H1 (cell line): ENCODE results near the gene SBF2. TPM values are rescaled to one million over a fixed set of nuclear protein-coding genes. Genes with fewer than 3 reads are reported as not detected.

Experiments
- CTCF ChIA-PET: fragments of 300-600 bp; sonication (Branson Sonifier 250); formaldehyde crosslinking; loops from one replicate; lab custom pipeline; 2021; ENCODE audit not compliant: partially characterized antibody; lab: Charles Lee
- POLR2A ChIA-PET: fragments of 300-600 bp; sonication (Branson Sonifier 250); formaldehyde crosslinking; loops from one replicate; lab custom pipeline; 2021; ENCODE audit warnings: inconsistent platforms; ENCODE audit not compliant: partially characterized antibody; lab: Charles Lee
- DNase-seq, 2 experiments: peaks; one replicate each; pipeline versions ENCODE4 v3.0.0 to v3.0.0-alpha.2; 2010 to 2022; ENCODE audit warnings: low spot score in 2 of 2, low read depth in 1 of 2, mixed read lengths in 1 of 2
- FAIRE-seq: peaks from 2 replicates; lab custom pipeline; 2011; peaks lifted over from hg19 to GRCh38; lab: Jason Lieb, UNC
- H2AFZ ChIP-seq: 2 replicates; pipeline ENCODE4 v1.8.1; 2012; ENCODE audit warnings: low read length, inconsistent platforms
- H2AK5ac ChIP-seq: 2 replicates; pipeline ENCODE4 v1.6.1; 2013; ENCODE audit warnings: low read depth, low read length
- H2BK120ac ChIP-seq: replicated peaks from 2 replicates; pipeline ENCODE3; 2013; ENCODE audit warnings: low read depth, low read length, inconsistent platforms
- H2BK12ac ChIP-seq: 2 replicates; pipeline ENCODE4 v1.6.1; 2013; ENCODE audit warnings: low read depth, low read length
- H2BK15ac ChIP-seq: 2 replicates; pipeline ENCODE4 v1.6.1; 2013; ENCODE audit warnings: low read length
- H2BK20ac ChIP-seq: 2 replicates; pipeline ENCODE4 v1.6.1; 2013; ENCODE audit warnings: low read length
- H2BK5ac ChIP-seq: 2 replicates; pipeline ENCODE4 v1.6.1; 2013; ENCODE audit warnings: low read depth, low read length
- H3K14ac ChIP-seq: 2 replicates; pipeline ENCODE4 v1.6.1; 2013; ENCODE audit warnings: inconsistent platforms; ENCODE audit not compliant: insufficient read length
- H3K18ac ChIP-seq: 2 replicates; pipeline ENCODE4 v1.6.1; 2013; ENCODE audit warnings: low read length; ENCODE audit errors: extremely low read depth
- H3K23ac ChIP-seq: 2 replicates; pipeline ENCODE4 v1.6.1; 2013; ENCODE audit warnings: inconsistent platforms; ENCODE audit not compliant: insufficient read length
- H3K23me2 ChIP-seq: 2 replicates; pipeline ENCODE4 v1.6.1; 2013; ENCODE audit warnings: low read depth, low read length
- H3K27ac ChIP-seq: 2 replicates; pipeline ENCODE4 v1.6.1; 2011; ENCODE audit warnings: low read depth, low read length, inconsistent platforms
- H3K27me3 ChIP-seq, 4 experiments: replicated peaks in 1 of 4; 1 replicate in 1 of 4; 2 replicates in 3 of 4; pipeline versions ENCODE4 v1.6.1 to v1.8.1; 2011 to 2013; ENCODE audit warnings: low read length in 3 of 4, mild to moderate bottlenecking in 3 of 4, inconsistent platforms in 2 of 4, mixed read lengths in 2 of 4, moderate library complexity in 1 of 4; ENCODE audit not compliant: control insufficient read depth in 3 of 4, insufficient read depth in 3 of 4; ENCODE audit errors: extremely low read depth in 1 of 4
- H3K36me3 ChIP-seq, 4 experiments: 2 replicates each; pipeline versions ENCODE4 v1.6.1 to v1.8.1; 2011 to 2013; ENCODE audit warnings: mild to moderate bottlenecking in 4 of 4, low read length in 3 of 4, moderate library complexity in 2 of 4, control low read depth in 1 of 4, inconsistent platforms in 1 of 4; ENCODE audit not compliant: insufficient read depth in 4 of 4, control insufficient read depth in 2 of 4
- H3K4ac ChIP-seq: replicated peaks from 2 replicates; pipeline ENCODE3; 2013; ENCODE audit warnings: low read length, low read depth, mixed read lengths, inconsistent platforms; ENCODE audit not compliant: insufficient read length
- H3K4me1 ChIP-seq, 4 experiments: replicated peaks in 1 of 4; 1 replicate in 1 of 4; 2 replicates in 3 of 4; pipeline versions ENCODE4 v1.6.1 to v1.8.1; 2011 to 2013; ENCODE audit warnings: low read length in 3 of 4, inconsistent platforms in 2 of 4, mixed read lengths in 1 of 4; ENCODE audit not compliant: insufficient read depth in 4 of 4, control insufficient read depth in 3 of 4
- H3K4me2 ChIP-seq, 2 experiments: 2 replicates each; pipeline versions ENCODE4 v1.6.1 to v1.8.1; 2011 to 2013; ENCODE audit warnings: low read depth in 2 of 2, low read length in 2 of 2, control low read depth in 1 of 2, inconsistent platforms in 1 of 2, mild to moderate bottlenecking in 1 of 2; ENCODE audit not compliant: insufficient read depth in 1 of 2
- H3K4me3 ChIP-seq, 4 experiments: fragments of 200-600, 300-600 bp in 1 of 4; sonication (generic), shearing (Covaris generic), sonication (Bioruptor Twin) in 1 of 4; 2 replicates each; pipeline versions ENCODE4 v1.5.1 to v1.8.1; 2011 to 2016; ENCODE audit warnings: low read length in 4 of 4, low read depth in 3 of 4, control low read depth in 2 of 4, inconsistent platforms in 2 of 4, mild to moderate bottlenecking in 2 of 4, mixed read lengths in 1 of 4, moderate library complexity in 1 of 4; ENCODE audit not compliant: insufficient read depth in 2 of 4; ENCODE audit errors: extremely low read depth in 1 of 4
- H3K56ac ChIP-seq: replicated peaks from 2 replicates; pipeline ENCODE3; 2013; ENCODE audit warnings: low read depth, mild to moderate bottlenecking, mixed read lengths, low read length, inconsistent platforms; ENCODE audit not compliant: insufficient read length
- H3K79me1 ChIP-seq: 2 replicates; pipeline ENCODE4 v1.6.1; 2013; ENCODE audit warnings: low read depth, low read length, control low read depth
- H3K79me2 ChIP-seq, 2 experiments: 2 replicates each; pipeline versions ENCODE4 v1.6.1 to v1.8.1; 2012 to 2013; ENCODE audit warnings: low read length in 2 of 2, mild to moderate bottlenecking in 2 of 2, inconsistent platforms in 1 of 2; ENCODE audit not compliant: insufficient read depth in 2 of 2, control insufficient read depth in 1 of 2
- H3K9ac ChIP-seq, 4 experiments: replicated peaks in 1 of 4; 1 replicate in 1 of 4; 2 replicates in 3 of 4; pipeline versions ENCODE4 v1.6.1 to v1.8.1; 2011 to 2013; ENCODE audit warnings: low read depth in 3 of 4, low read length in 3 of 4, control low read depth in 2 of 4, mild to moderate bottlenecking in 2 of 4, moderate library complexity in 2 of 4, inconsistent platforms in 1 of 4; ENCODE audit errors: extremely low read depth in 1 of 4
- H3K9me3 ChIP-seq, 2 experiments: 2 replicates each; pipeline versions ENCODE4 v1.6.1 to v1.8.1; 2012 to 2013; ENCODE audit warnings: mild to moderate bottlenecking in 2 of 2, moderate library complexity in 2 of 2, control low read depth in 1 of 2, inconsistent platforms in 1 of 2, low read depth in 1 of 2, low read length in 1 of 2, mixed read lengths in 1 of 2; ENCODE audit not compliant: insufficient read depth in 2 of 2
- H4K20me1 ChIP-seq, 2 experiments: replicated peaks in 1 of 2; 2 replicates each; pipeline versions ENCODE3 to v1.8.1; 2011 to 2013; ENCODE audit warnings: inconsistent platforms in 2 of 2, low read length in 2 of 2, mild to moderate bottlenecking in 1 of 2; ENCODE audit not compliant: insufficient read depth in 2 of 2, control insufficient read depth in 1 of 2
- H4K5ac ChIP-seq: 2 replicates; pipeline ENCODE4 v1.6.1; 2013; ENCODE audit warnings: low read length, low read depth, mixed read lengths, inconsistent platforms; ENCODE audit not compliant: insufficient read length
- H4K8ac ChIP-seq: 2 replicates; pipeline ENCODE4 v1.8.0; 2013; ENCODE audit warnings: mild to moderate bottlenecking, moderate library complexity, low read length, inconsistent platforms; ENCODE audit not compliant: insufficient read depth; ENCODE audit errors: extremely low read depth
- H4K91ac ChIP-seq: replicated peaks from 2 replicates; pipeline ENCODE3; 2013; ENCODE audit warnings: low read length, mixed read lengths, inconsistent platforms; ENCODE audit not compliant: insufficient read length
- SP2 ChIP-seq: IDR thresholded peaks from 2 replicates; pipeline ENCODE4 v1.6.1; 2012; ENCODE audit warnings: mild to moderate bottlenecking, low read length, inconsistent platforms
- WGBS, 2 experiments: shearing (Covaris generic) in 1 of 2; methylation state at CpG; one replicate each; pipeline versions ENCODE4 v1.1.6 to v1.1.7; 2013 to 2015; ENCODE audit warnings: low lambda C conversion rate in 2 of 2, mixed read lengths in 2 of 2, inconsistent platforms in 1 of 2, low coverage in 1 of 2, missing lambda C conversion rate in 1 of 2; ENCODE audit not compliant: insufficient replicate concordance in 2 of 2, insufficient coverage in 1 of 2, insufficient read length in 1 of 2; ENCODE audit errors: extremely low coverage in 1 of 2, missing lambda C conversion rate in 1 of 2; 5-methylcytosine and 5-hydroxymethylcytosine counted together
- polyA plus RNA-seq, 7 experiments: library from polyadenylated mRNA; depleted of rRNA in 3 of 7; stranded (reverse) in 5 of 7; unstranded in 2 of 7; fragments of >200 nt in 5 of 7; fragments of 200-250 nt in 2 of 7; gene quantifications; 1 replicate in 5 of 7; 2 replicates in 1 of 7; 4 replicates in 1 of 7; pipeline versions ENCODE4 v1.2.1 to v1.2.3, GENCODE V29; 2011 to 2013; ENCODE audit warnings: missing spikeins in 2 of 7, mixed read lengths in 2 of 7
- total RNA-seq: library from RNA; stranded (reverse); fragmentation: NEBNext Ultra II Directional; extraction: Animal tissue kit (Norgen Biotek cat#: 25700); gene quantifications from 2 replicates; pipeline ENCODE4 v1.2.1, GENCODE V29; 2021

The SBF2 gene
- total and polyA plus RNA-seq, 2 of the 8 experiments (the other 6 are each of a cell fraction or from before 2014, with no cell fraction given), result 36.7 to 50.5 TPM

DNA sequence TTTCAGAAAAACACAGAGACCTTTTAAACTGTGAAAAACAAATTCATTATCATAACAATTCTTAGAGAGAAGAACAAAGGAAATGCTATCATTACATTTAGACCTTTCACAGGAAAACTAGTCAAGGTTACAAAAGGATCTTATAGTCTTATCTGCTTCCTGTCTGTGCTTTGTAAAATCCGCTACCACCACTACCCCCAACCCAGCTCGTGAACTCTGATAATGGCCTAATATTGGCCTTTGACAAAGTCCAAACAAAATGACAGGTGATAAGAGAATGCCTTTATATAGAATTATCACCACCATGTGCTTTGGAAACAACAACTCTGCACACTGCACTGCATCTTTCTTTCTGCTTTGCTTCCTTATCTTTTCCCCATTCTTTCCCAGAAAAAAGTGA is 272.5 kb downstream of the SBF2 start:
- H3K14ac ChIP-seq, result no peak overlapping the region
- POLR2A ChIA-PET, result interaction anchor here (0.7 to 1.2 kb wide), 3 partner anchors 9 to 286 kb away, joined by 3 read pairs; no protein-coding TSS in a partner anchor
- no peak for TF ChIP-seq SP2
- TF ChIP-seq, all 59 proteins: peak for 0
- H3K23me2 ChIP-seq, result no peaks in the 10 kb centered on the region
- peaks cover 0 to 7% (median 3%) of the 10 kb centered on the region in 4 experiments; a peak in 4 of 7 replicates for H3K4me1 ChIP-seq
- no peaks in the 10 kb centered on the region for H4K20me1 ChIP-seq
- no peak for FAIRE-seq
- H3K4me3 ChIP-seq, result no peak overlapping the region
- H3K36me3 ChIP-seq, result no peaks in the 10 kb centered on the region
- H3K79me2 ChIP-seq, result no peaks in the 10 kb centered on the region
- no peak for DNase-seq
- H3K23ac ChIP-seq, result no peak overlapping the region
- no peak overlapping the region for H4K8ac ChIP-seq
- no peak overlapping the region for H3K9ac ChIP-seq
- H3K18ac ChIP-seq, result no peak overlapping the region
- H3K9me3 ChIP-seq, result no peaks in the 10 kb centered on the region
- no peak overlapping the region for H2BK120ac ChIP-seq
- no peaks in the 10 kb centered on the region for H3K79me1 ChIP-seq
- no peaks in the 10 kb centered on the region for H3K27me3 ChIP-seq
- H3K56ac ChIP-seq, result no peak overlapping the region
- no peak overlapping the region for H2BK5ac ChIP-seq
- H4K5ac ChIP-seq, result no peak overlapping the region
- no peak overlapping the region for H2BK20ac ChIP-seq
- no peak overlapping the region for H3K4me2 ChIP-seq
- no peak overlapping the region for H2BK15ac ChIP-seq
- no peak overlapping the region for H4K91ac ChIP-seq
- H2AFZ ChIP-seq, result no peak overlapping the region
- CTCF ChIA-PET, result no interaction called here
- H2BK12ac ChIP-seq, result no peak overlapping the region
- no peak overlapping the region for H3K4ac ChIP-seq
- H2AK5ac ChIP-seq, result no peak overlapping the region
- 66% methylated on average over 2 of the region's 2 CpGs; no CpG with 5 or more reads in 1 of the 2 experiments for WGBS, 2 experiments
- H3K27ac ChIP-seq, result no peak overlapping the region
